Liver (tissue), 3 donors: Measurements from ENCODE around the gene CALU.

ENCODE experiments used
- ATF3 ChIP-seq: IDR thresholded peaks from 2 replicates; pipeline ENCODE4 v1.6.1; 2016; ENCODE audit warnings: antibody characterized with exemption
- CTCF ChIP-seq: fragments of 150-350 bp; IDR thresholded peaks from 2 replicates; pipeline ENCODE4 v1.5.1; 2017; ENCODE audit warnings: improper control_type of control experiment, low read depth, low read length; ENCODE audit not compliant: missing input control
- FOXA2 ChIP-seq: IDR thresholded peaks from 2 replicates; pipeline ENCODE4 v1.6.1; 2016; ENCODE audit warnings: antibody characterized with exemption
- JUND ChIP-seq, 2 donors: IDR thresholded peaks; 2 replicates each; pipeline ENCODE4 v1.6.1; 2016; ENCODE audit warnings: antibody characterized with exemption in 2 of 2
- MAX ChIP-seq: IDR thresholded peaks from 2 replicates; pipeline ENCODE4 v1.6.1; 2016; ENCODE audit warnings: antibody characterized with exemption
- REST ChIP-seq: IDR thresholded peaks from 2 replicates; pipeline ENCODE4 v1.6.1; 2016; ENCODE audit warnings: antibody characterized with exemption, mild to moderate bottlenecking
- RXRA ChIP-seq, 2 donors: IDR thresholded peaks; 2 replicates each; pipeline ENCODE4 v1.6.1; 2017 to 2018; ENCODE audit warnings: antibody characterized with exemption in 2 of 2, mild to moderate bottlenecking in 1 of 2
- SP1 ChIP-seq: IDR thresholded peaks from 2 replicates; pipeline ENCODE4 v1.6.1; 2018; ENCODE audit warnings: antibody characterized with exemption, mild to moderate bottlenecking
- ZBTB33 ChIP-seq: IDR thresholded peaks from 2 replicates; pipeline ENCODE4 v1.6.1; 2016; ENCODE audit warnings: antibody characterized with exemption
- donor health status: healthy.
- donor health status: healthy.

- no peak for TF ChIP-seq MAX
- no peak for TF ChIP-seq CTCF
- TF ChIP-seq ATF3, result no peak
- no peak for TF ChIP-seq REST
- no peak for TF ChIP-seq SP1
- no peak for TF ChIP-seq FOXA2
- TF ChIP-seq JUND (IDR thresholded peaks at IDR 0.05), result no peak
- TF ChIP-seq RXRA (IDR thresholded peaks at IDR 0.05), result no peak
- no peak for TF ChIP-seq ZBTB33
These were observed 56.0 kb downstream of the CALU start for GRCh38 chr7:128795129-128795528.
